Sigmoid colon (tissue), 7 donors: ENCODE data around the gene SORCS2. TPM values are rescaled to one million over a fixed set of nuclear protein-coding genes. Genes with fewer than 3 reads are reported as not detected.

ENCODE experiments used
- DNase-seq: peaks from one replicate; pipeline ENCODE4 v3.0.0-alpha.2; 2019
- H3K27ac ChIP-seq, 4 donors: fragments of 200-600 bp; sonication (generic); one replicate each; pipeline ENCODE4 v1.5.1; 2016 to 2019; ENCODE audit warnings: mild to moderate bottlenecking in 1 of 4
- H3K27me3 ChIP-seq, 3 donors: fragments of 200-600 bp; sonication (generic); one replicate each; pipeline ENCODE4 v1.5.1; 2019; ENCODE audit warnings: mild to moderate bottlenecking in 1 of 3
- H3K36me3 ChIP-seq, 4 donors: fragments of 200-600 bp; sonication (generic); one replicate each; pipeline ENCODE4 v1.5.1; 2016 to 2019
- H3K4me1 ChIP-seq, 4 donors: fragments of 200-600 bp; sonication (generic); one replicate each; pipeline ENCODE4 v1.5.1; 2017 to 2019
- H3K4me3 ChIP-seq, 4 donors: fragments of 200-600 bp; sonication (generic); one replicate each; pipeline ENCODE4 v1.5.1; 2017 to 2019; ENCODE audit warnings: mild to moderate bottlenecking in 2 of 4, moderate library complexity in 1 of 4
- H3K9me3 ChIP-seq, 4 donors: fragments of 200-600 bp in 3 of 4; sonication (generic) in 3 of 4; one replicate each; pipeline versions ENCODE4 v1.5.1 to v1.6.1; 2013 to 2019
- CTCF ChIP-seq, 4 experiments: fragments of 450-650 bp in 3 of 4; fragments of 200-600 bp in 1 of 4; IDR thresholded peaks; one replicate each; pipeline ENCODE4 v1.5.1; 2016 to 2019; ENCODE audit warnings: antibody characterized with exemption in 4 of 4, mild to moderate bottlenecking in 3 of 4, moderate library complexity in 2 of 4
- EP300 ChIP-seq, 4 donors: sonication (generic); formaldehyde crosslinking; IDR thresholded peaks; one replicate each; pipeline ENCODE4 v1.6.1; 2017; ENCODE audit warnings: antibody characterized with exemption in 4 of 4
- POLR2A ChIP-seq, 2 donors: fragments of 450-650 bp; IDR thresholded peaks; one replicate each; pipeline ENCODE4 v1.6.1; 2016; ENCODE audit warnings: antibody characterized with exemption in 2 of 2, mild to moderate bottlenecking in 2 of 2, moderate library complexity in 2 of 2
- POLR2AphosphoS5 ChIP-seq, 4 donors: sonication (generic); formaldehyde crosslinking; IDR thresholded peaks; one replicate each; pipeline ENCODE4 v1.6.1; 2017; ENCODE audit warnings: antibody characterized with exemption in 4 of 4
- WGBS, 2 donors: extraction: QIAGEN DNeasy Blood & Tissue Kit; methylation state at CpG; one replicate each; pipeline ENCODE4 v1.1.7; 2013; 5-methylcytosine and 5-hydroxymethylcytosine counted together
- intact Hi-C: fragments of 100-400 bp; cut with DNase I; formaldehyde crosslinking; loops from one replicate; pipeline ENCODE4 v1.15.1; 2023
- polyA plus RNA-seq, 3 donors: library from polyadenylated mRNA; stranded (reverse); fragments of 200-250 nt; gene quantifications; one replicate each; pipeline ENCODE4 v1.2.3, GENCODE V29; 2013
- total RNA-seq, 4 donors: library from RNA; depleted of rRNA; stranded (reverse); fragments of >200 nt; gene quantifications; one replicate each; pipeline ENCODE4 v1.1.0, GENCODE V29; 2016
- donor health status: healthy with polysubstance abuse.
- donor health status: Bipolar disorder and iron deficiency.
- donor health status: healthy.

The SORCS2 gene
- total and polyA plus RNA-seq, 7 donors = 1.8 to 6.4 (median 3.9) TPM; not detected in 2

- no peaks in the 10 kb centered on the region for H3K27me3 ChIP-seq
- H3K4me3 ChIP-seq = no peak overlapping the region
- 26 to 71% methylated on average over 8 of the region's 8 CpGs for WGBS, 2 donors
- H3K27ac ChIP-seq = peak overlapping the region in 3 of 4 donors; percentile 33 to 58 (median 48)
- peaks cover 0 to 32% (median under 1%) of the 10 kb centered on the region in 4 donors for H3K36me3 ChIP-seq
- DNase-seq = peak; percentile 61
- intact Hi-C loops = no loop called here
- TF ChIP-seq EP300 (IDR thresholded peaks at IDR 0.05) (no peak), POLR2AphosphoS5 (IDR thresholded peaks at IDR 0.05) (peak in 1 of 4 donors; percentile 27), POLR2A (IDR thresholded peaks at IDR 0.05) (no peak)
- H3K4me1 ChIP-seq = peaks cover 0 to 54% (median 42%) of the 10 kb centered on the region in 4 donors
- H3K9me3 ChIP-seq = no peaks in the 10 kb centered on the region
These were observed 591.2 kb downstream of the SORCS2 start for GRCh38 chr4:7783541-7783940.

DNA sequence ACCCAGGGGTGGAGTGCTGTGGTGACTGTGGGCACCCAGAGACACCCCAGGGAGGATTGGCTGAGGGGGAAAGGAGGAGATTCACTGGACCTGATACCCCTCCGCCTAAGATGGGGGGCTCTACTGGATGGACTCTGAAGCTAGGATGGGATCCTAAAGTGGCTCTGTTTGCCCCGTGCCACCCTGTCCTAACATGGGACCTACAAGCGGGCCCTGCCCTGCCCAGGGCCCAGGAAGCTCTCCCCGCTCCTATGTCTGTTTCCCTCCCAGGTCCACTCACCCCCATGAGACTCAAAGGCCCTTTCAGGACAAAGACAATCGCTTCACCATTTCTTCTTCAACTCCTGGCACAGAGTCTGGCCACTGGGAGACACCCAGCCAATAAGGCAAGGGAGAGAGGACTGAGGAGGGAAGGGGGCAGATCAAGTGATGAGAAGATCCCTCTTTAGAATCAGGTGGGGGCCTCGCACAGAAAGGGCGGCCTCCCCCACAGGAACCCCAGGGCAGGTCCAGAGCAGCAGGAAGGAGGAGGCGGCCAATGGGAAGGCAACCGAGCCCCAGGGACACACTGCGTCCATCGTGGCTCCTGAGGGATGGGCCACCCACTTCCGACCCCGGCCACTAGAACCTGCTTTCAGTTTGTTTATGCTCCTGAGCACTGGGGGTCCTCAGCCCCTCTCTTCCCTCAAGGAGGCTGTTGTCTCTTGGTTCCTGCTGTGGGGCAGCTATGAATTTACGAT lies 592.0 kb downstream of the SORCS2 start:
- Histone ChIP-seq H3K4me1 (peaks cover 0 to 53% (median 44%) of the 10 kb centered on the region in 4 donors), H3K4me3 (no peak overlapping the region), H3K9me3 (no peaks in the 10 kb centered on the region), H3K27ac (peak overlapping the region in 3 of 4 donors; percentile 33 to 58 (median 48)), H3K36me3 (peaks cover 0 to 31% (median 0%) of the 10 kb centered on the region in 4 donors), H3K27me3 (no peaks in the 10 kb centered on the region)
- WGBS, 2 donors = 95 to 97% methylated on average over 14 of the region's 14 CpGs
- intact Hi-C loops = no loop called here
- TF ChIP-seq EP300 (IDR thresholded peaks at IDR 0.05) (no peak), POLR2AphosphoS5 (IDR thresholded peaks at IDR 0.05) (no peak), POLR2A (IDR thresholded peaks at IDR 0.05) (no peak), CTCF (IDR thresholded peaks at IDR 0.05) (no peak)
- peak; percentile 54 for DNase-seq

- intact Hi-C loops = no loop called here
- Histone ChIP-seq H3K4me1 (peaks cover 0 to 53% (median 44%) of the 10 kb centered on the region in 4 donors), H3K9me3 (no peaks in the 10 kb centered on the region), H3K27me3 (no peaks in the 10 kb centered on the region), H3K27ac (peak overlapping the region in 1 of 4 donors; percentile 58), H3K4me3 (no peak overlapping the region), H3K36me3 (peaks cover 0 to 31% (median 0%) of the 10 kb centered on the region in 4 donors)
- peak; percentile 60 for DNase-seq
- WGBS, 2 donors = 84 to 92% methylated on average over 11 of the region's 11 CpGs
- TF ChIP-seq EP300 (IDR thresholded peaks at IDR 0.05) (no peak), POLR2AphosphoS5 (IDR thresholded peaks at IDR 0.05) (no peak), CTCF (IDR thresholded peaks at IDR 0.05) (no peak), POLR2A (IDR thresholded peaks at IDR 0.05) (no peak)
These were observed 592.7 kb downstream of the SORCS2 start for GRCh38 chr4:7785017-7785416.

DNA sequence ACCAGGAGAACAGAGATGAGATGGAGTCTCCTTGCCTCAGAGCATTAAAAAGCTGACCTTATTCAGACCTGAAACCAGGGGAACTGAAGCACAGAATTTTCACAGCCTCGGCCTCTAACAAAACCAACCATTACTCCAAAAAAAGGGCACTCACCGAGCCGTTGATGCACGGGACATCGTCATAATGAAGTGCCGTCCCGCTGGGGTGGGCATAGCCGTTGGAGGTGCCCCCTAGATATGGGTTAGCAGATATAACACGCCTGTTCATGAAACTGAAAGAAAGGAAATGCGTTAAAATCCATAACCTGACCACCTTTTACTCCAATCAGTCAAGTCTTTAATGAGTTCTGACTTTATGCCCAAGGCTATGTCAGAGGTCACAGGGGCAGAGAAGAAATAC lies 593.7 kb downstream of the SORCS2 start:
- intact Hi-C loops = no loop called here
- H3K27me3 ChIP-seq = no peaks in the 10 kb centered on the region
- H3K9me3 ChIP-seq = no peaks in the 10 kb centered on the region
- WGBS, 2 donors = 92 to 94% methylated on average over 10 of the region's 10 CpGs
- H3K27ac ChIP-seq = no peak overlapping the region
- H3K4me3 ChIP-seq = no peak overlapping the region
- peaks cover 0 to 54% (median 49%) of the 10 kb centered on the region in 4 donors for H3K4me1 ChIP-seq
- H3K36me3 ChIP-seq = peaks cover 0 to 31% (median 0%) of the 10 kb centered on the region in 4 donors
- peak; percentile 33 for DNase-seq
- no peak for TF ChIP-seq POLR2AphosphoS5 (IDR thresholded peaks at IDR 0.05)
- no peak for TF ChIP-seq POLR2A (IDR thresholded peaks at IDR 0.05)
- TF ChIP-seq CTCF (IDR thresholded peaks at IDR 0.05) = no peak
- no peak for TF ChIP-seq EP300 (IDR thresholded peaks at IDR 0.05)

GRCh38 chr4:7786517-7786916 lies 594.2 kb downstream of the SORCS2 start:
- DNase-seq = peak; percentile 11
- Histone ChIP-seq H3K36me3 (peaks cover 0 to 31% (median 0%) of the 10 kb centered on the region in 4 donors), H3K4me1 (peaks cover 0 to 53% (median 49%) of the 10 kb centered on the region in 4 donors), H3K27ac (no peak overlapping the region), H3K9me3 (no peaks in the 10 kb centered on the region), H3K4me3 (no peak overlapping the region), H3K27me3 (no peaks in the 10 kb centered on the region)
- intact Hi-C loops = no loop called here
- TF ChIP-seq POLR2A (IDR thresholded peaks at IDR 0.05) (no peak), CTCF (IDR thresholded peaks at IDR 0.05) (no peak), EP300 (IDR thresholded peaks at IDR 0.05) (no peak), POLR2AphosphoS5 (IDR thresholded peaks at IDR 0.05) (no peak)
- 68 to 86% methylated on average over 10 of the region's 10 CpGs for WGBS, 2 donors
